ENCODE data around the gene BMP7.

GRCh38 chr20:57198132-57199072 is 68.0 kb downstream of the BMP7 start:
- TF ChIP-seq EZH2 (IDR thresholded peaks at IDR 0.05; ENCODE audit: insufficient read depth, poor library complexity, severe bottlenecking) = no peak
- TF ChIP-seq EZH2phosphoT487 (IDR thresholded peaks at IDR 0.05; ENCODE audit: insufficient read depth, low read depth) = no peak
